Skeletal muscle cell (primary cell): ENCODE data around the gene FBXO41.

ENCODE experiments used
- DNase-seq: peaks from one replicate; pipeline ENCODE4 v3.0.0-alpha.2; 2010; ENCODE audit warnings: low read depth
- H3K4me3 ChIP-seq: 2 replicates; pipeline ENCODE4 v1.5.1; 2011; ENCODE audit warnings: low read depth, mild to moderate bottlenecking, control low read depth, low read length, moderate library complexity

Gene FBXO41

DNA sequence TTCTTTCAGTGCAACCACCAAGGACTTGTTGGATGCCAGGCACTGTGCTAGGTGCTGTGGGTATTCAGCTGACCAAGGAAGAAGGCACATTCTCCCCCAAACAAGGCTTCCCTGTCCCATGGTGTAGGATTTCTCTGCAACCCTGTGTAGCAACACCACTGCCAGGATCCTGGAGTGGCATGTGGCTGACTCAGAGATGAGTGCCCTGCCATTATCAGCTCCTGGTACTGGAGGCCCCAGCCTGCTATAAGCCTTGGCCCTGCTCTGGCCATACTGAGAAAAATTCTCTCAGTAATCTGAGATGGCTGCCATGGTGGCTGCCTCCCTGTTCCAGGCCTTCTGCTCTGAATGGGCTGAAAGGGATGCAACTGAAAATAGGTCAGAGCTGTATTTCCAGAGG lies 66.0 kb downstream of the FBXO41 start:
- no peak overlapping the region for H3K4me3 ChIP-seq
- DNase-seq: peak; percentile 23

DNA sequence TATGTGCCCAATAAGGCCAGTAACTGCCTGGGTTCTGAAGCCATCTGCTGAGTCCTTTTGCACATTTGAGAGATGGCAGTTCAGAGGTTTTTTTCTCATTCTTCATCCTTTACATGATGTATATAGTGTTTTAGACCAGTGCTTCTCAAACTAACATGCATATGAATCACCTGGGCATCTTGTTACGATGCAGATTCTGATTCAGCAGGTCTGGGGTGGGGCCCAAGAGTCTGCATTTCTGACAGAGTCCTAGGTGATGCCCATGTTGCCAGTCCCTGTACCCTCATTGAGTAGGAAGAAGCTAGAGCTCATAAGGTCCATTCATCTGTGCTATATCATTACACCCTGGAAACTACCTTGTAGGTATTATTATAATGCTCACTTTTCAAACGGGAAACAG lies 66.5 kb downstream of the FBXO41 start:
- no peak overlapping the region for H3K4me3 ChIP-seq
- DNase-seq: no peak

DNA sequence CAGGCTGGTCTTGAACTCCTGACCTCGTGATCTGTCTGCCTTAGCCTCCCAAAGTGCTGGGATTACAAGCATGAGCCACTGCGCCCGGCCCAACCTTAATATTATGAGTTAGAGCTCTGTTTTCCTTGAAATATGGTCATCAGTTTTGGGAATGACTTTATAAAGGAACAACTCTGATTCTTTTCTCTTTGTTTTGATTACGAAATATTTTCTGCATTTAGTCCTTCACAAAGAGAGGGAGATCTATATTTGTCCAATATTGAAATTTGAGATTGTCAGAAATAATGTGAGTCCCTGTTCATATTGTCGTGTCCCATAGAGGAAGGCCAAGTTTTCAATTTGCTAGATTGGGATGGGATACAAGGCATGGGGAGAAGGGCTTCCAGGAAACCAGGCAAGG lies 67.1 kb downstream of the FBXO41 start:
- DNase-seq: no peak
- H3K4me3 ChIP-seq: no peak overlapping the region

DNA sequence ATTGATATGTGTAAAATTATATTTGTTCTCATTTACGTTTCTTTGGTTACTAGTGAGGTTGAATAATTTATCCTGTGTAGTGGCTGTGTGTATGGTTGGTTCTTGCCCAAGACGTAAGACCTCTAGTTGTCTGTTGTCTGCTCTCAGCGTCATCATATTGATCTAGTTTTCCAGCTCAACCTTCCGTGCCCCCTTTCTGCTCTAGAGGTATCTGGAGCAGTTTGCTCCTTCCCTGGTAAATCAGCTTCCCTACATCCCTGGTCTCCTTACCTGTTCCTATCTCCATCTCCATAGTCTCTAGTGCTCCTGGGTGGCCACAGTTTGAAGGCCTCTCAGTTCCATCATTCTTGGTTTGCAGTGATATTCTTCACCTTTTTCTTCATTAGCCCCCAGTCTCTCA lies 69.0 kb downstream of the FBXO41 start:
- peak overlapping the region; percentile 60 for H3K4me3 ChIP-seq
- DNase-seq: no peak

DNA sequence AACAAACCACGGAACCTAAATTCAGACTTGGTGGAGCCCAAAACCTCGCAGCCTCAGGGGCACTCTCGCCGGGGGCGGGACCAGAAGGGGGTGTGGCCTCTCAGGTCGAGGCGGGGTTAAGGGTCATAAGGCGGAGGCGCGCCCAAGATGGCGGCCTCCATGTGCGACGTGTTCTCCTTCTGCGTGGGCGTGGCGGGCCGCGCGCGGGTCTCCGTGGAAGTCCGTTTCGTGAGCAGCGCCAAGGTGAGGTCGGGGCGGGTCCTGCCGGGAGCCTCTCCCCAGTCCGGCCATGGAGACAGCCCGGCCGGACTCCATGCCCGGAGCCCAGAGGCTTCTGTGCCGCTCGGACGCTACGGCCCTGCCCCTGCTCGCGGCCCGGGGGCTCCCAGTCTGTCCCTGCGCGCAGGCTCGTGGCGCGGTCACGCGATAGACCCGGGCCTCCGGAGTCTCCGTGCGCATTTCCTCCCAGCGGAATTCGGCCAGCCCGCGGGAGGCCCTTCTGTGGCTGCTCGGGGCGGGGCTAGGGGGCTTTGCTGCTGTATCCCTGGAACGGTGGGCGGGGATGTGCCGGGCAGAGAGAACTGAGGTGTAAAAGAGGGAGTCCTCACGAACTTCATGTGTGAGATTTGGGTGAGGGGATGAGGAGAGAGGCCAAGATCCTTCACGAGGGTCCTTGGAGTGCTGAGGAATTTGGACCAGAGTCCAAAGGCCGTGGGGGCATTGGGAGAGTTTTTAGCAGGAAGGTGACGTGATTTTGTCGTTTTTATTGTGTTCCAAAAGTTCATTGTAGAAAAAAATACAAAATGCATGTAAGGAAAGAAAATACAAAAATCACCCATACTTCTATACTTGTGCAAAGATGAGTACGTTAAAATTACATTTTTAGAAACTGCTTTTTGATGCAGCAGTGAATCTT lies 69.9 kb downstream of the FBXO41 start, which contains the start of gene SMYD5:
Gene SMYD5, plus strand, starts transcription at position 126 of the 916 bp plus-strand sequence. Its CDS starts 22 bp downstream, at position 148.
- peak; percentile 48 for DNase-seq
- H3K4me3 ChIP-seq: peak within 1 kb of the TSS; percentile 60

DNA sequence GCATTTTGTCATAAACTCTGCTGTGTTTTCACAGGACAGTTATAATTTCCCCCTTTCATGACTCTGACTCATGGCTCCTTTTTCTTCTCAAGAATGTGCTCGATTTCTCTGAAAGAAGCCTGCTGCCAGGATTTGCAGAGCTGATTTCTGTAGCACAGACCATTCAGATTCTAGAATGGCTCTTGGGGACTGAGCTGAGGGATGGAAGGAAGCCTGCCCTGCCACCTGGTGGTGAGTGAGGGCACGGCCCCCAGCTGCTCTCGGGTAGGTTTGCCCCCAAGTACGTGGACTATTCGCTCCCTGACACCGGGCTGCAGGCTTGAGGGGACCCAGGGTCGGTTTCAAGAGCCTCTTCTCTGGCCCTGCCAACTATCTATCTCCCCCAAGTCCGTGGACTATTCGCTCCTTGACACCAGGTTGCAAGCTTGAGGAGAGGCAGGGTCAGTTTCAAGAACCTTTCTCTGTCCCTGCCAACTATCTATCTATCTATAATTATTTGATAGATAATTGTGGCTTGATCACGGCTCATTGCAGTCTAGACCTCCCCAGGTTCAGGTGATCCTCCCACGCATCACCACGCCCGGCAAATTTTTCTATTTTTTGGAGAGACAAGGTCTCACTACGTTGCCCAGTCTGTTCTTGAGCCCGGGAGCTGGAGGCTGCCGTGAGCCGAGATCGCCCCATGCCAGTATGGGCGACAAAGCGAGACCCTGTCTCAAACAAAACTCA lies 71.7 kb downstream of the FBXO41 start:
- peak; percentile 69 for DNase-seq
- H3K4me3 ChIP-seq: no peak overlapping the region

DNA sequence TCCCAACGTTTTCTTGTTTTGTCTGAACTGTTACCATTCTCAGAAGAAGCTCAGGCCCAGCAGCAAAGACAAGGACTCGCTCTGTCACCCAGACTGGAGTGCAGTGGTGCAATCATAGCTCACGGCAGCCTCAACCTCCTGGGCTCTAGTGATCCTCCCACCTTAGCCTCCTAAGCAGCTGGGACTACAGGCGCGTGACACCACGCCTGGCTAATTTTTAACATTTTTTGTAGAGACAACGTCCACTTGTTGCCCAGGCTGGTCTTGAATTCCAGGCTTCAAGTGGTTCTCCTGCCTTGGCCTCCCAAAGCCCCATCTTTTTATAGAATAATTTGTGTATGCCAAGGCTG lies 72.2 kb downstream of the FBXO41 start:
- DNase-seq: no peak

DNA sequence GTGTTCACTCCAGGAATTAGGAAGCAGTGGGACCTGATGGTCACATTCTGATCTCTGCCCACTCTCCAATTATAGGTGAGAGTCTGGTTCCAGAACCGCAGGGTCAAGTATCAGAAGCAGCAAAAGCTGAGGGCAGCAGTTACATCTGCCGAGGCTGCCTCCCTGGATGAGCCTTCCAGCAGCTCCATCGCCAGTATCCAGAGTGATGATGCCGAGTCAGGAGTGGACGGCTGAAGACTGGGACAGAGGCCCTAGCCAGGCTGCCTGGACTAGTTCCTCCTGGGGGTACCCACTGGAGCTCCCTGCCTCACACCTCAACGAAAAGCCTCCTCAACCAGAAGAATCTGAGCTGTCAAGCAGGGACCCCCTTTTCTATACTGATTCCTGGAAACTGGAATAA lies 73.6 kb downstream of the FBXO41 start:
- no peak for DNase-seq
- no peak overlapping the region for H3K4me3 ChIP-seq

More for the DNA sequence above, 72.2 kb downstream of the FBXO41 start:
- H3K4me3 ChIP-seq: no peak overlapping the region

DNA sequence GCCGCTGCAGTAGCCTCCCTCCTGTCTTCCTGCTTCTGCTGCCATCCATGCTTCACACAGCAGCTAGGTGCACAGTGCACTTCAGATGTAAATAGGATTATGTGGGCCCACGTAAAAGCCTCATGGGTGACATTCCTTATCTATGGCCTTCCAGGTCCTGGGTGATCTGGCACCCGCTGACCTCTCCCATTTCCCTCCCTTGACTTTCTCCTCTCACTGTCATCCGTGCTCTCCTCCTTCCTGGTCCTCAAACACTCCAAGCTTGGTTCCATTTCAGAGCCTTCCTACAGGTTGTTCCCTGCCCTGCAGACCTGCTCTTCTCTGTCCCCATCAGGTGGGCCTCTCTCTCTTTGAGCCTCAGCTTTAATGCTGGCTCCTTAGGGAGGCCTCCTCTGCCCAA lies 74.3 kb downstream of the FBXO41 start:
- DNase-seq: no peak
- H3K4me3 ChIP-seq: no peak overlapping the region

DNA sequence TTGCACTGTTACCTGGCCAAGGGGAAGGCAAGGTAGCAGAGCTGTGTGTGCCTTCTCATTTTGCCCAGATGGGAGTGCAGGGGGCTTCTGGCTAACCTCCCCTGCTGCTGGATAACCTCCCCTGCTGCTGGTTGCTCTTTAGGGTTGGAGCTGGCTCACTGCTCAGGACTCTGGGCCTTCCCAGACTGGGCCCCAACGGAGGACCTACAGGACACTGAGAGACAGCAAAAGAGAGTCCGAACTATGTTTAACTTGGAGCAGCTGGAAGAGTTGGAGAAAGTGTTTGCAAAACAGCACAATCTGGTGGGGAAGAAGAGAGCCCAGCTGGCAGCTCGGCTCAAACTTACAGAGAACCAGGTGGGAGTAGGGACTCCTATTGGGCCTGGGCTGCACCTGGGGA lies 76.0 kb downstream of the FBXO41 start:
- no peak overlapping the region for H3K4me3 ChIP-seq
- no peak for DNase-seq

DNA sequence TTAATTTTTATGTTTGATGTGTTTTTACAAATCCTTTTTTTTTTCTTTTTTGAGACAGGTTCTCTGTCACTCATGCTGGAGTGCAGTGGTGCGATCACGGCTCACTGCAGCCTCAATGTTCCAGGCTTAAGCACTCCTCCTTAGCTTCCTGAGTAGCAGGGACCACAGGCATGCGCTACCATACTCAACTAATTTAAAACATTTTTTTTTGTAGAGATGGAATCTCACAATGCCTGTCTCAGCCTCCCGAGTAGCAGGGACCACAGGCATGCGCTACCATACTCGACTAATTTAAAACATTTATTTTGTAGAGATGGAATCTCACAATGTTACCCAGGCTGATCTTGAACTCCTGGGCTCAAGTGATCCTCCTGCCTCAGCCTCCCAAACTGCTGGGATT lies 78.7 kb downstream of the FBXO41 start:
- no peak for DNase-seq
- H3K4me3 ChIP-seq: no peak overlapping the region
